ENCODE measurements around the gene ADGRD2. TPM values are rescaled to one million over a fixed set of nuclear protein-coding genes. Genes with fewer than 3 reads are reported as not detected.

Gene ADGRD2
- total RNA-seq, 1 donor from 2014 or later = not detected

GRCh38 chr9:124527781-124528180 lies 77.5 kb downstream of the ADGRD2 start:
- Mint-ChIP-seq H3K4me3 (ENCODE audit: unreplicated experiment) (no peak overlapping the region), H3K27me3 (ENCODE audit: unreplicated experiment) (no peaks in the 10 kb centered on the region), H3K36me3 (ENCODE audit: unreplicated experiment) (no peaks in the 10 kb centered on the region), H3K9me3 (ENCODE audit: unreplicated experiment) (no peaks in the 10 kb centered on the region), H3K4me1 (ENCODE audit: unreplicated experiment) (no peaks in the 10 kb centered on the region), H3K27ac (ENCODE audit: unreplicated experiment) (no peak overlapping the region)
- no peak for DNase-seq (ENCODE audit: extremely low spot score, unreplicated experiment)
- no peak for TF ChIP-seq CTCF (IDR thresholded peaks at IDR 0.05)

Other genes starting within 250 kb of the ADGRD2 start
- 111 and 115 TPM in 2 replicates for gene NEK6, start 192.5 kb upstream of the ADGRD2 start, total RNA-seq
- 140 and 151 TPM in 2 replicates for gene PSMB7, start 35.0 kb upstream of the ADGRD2 start, total RNA-seq
- gene NR5A1, start 56.9 kb downstream of the ADGRD2 start, total RNA-seq = not detected in 2 replicates

Measured in osteocyte (in vitro differentiated cells).